Fibroblast of skin of right quadriceps (primary cell): ENCODE results near the gene PI4KA.
"Not testable (repeated sequence)": the region's sequence is repeated elsewhere in the genome, so short reads cannot be mapped to it uniquely, and the experiment has no call there.

Experiments used
- DNase-seq: peaks from one replicate; pipeline ENCODE4 v3.0.0-alpha.2; 2013

Gene PI4KA

GRCh38 chr22:20687356-20688172 lies 171.0 kb downstream of the PI4KA start:
- not testable (repeated sequence) for DNase-seq

- not testable (repeated sequence) for DNase-seq
These were observed 172.8 kb downstream of the PI4KA start for GRCh38 chr22:20685764-20686163.

- DNase-seq = not testable (repeated sequence)
These were observed 179.7 kb downstream of the PI4KA start for GRCh38 chr22:20678792-20679435.

- no peak for DNase-seq
These were observed 180.8 kb downstream of the PI4KA start for GRCh38 chr22:20677684-20678242.

DNA sequence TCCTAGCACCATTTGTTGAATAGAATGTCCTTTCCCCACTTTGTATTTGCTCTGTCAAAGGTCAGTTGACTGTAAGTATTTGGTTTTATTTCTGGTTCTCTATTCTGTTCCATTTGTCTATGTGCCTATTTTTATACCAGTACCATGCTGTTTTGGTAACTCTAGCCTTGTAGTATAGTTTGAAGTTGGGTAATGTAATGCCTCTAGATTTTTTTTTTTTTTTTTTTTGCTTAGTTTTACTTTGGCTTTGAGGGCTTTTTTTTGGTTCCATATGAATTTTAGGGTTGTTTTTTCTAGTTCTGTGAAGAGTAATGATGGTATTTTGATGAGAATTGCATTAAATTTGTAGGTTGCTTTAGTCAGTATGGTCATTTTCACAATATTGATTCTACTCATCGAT lies 183.0 kb downstream of the PI4KA start:
- not testable (repeated sequence) for DNase-seq

DNA sequence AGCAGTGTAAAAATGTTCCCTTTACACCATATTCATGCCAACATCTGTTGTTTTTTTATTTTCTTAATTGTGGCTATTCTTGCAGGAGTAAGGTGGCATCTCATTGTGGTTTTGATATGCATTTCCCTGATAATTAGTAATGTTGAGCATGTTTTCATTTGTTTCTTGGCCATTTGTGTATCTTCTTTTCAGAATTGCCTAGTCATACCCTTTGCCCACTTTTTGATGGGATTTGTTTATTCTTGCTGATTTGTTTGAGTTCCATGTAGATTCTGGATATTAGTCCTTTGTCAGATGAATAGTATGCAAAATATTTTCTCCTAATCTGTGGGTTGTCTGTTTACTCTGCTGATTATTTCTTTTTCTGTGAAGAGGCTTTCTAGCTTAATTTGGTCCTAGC lies 183.6 kb downstream of the PI4KA start:
- no peak for DNase-seq

DNA sequence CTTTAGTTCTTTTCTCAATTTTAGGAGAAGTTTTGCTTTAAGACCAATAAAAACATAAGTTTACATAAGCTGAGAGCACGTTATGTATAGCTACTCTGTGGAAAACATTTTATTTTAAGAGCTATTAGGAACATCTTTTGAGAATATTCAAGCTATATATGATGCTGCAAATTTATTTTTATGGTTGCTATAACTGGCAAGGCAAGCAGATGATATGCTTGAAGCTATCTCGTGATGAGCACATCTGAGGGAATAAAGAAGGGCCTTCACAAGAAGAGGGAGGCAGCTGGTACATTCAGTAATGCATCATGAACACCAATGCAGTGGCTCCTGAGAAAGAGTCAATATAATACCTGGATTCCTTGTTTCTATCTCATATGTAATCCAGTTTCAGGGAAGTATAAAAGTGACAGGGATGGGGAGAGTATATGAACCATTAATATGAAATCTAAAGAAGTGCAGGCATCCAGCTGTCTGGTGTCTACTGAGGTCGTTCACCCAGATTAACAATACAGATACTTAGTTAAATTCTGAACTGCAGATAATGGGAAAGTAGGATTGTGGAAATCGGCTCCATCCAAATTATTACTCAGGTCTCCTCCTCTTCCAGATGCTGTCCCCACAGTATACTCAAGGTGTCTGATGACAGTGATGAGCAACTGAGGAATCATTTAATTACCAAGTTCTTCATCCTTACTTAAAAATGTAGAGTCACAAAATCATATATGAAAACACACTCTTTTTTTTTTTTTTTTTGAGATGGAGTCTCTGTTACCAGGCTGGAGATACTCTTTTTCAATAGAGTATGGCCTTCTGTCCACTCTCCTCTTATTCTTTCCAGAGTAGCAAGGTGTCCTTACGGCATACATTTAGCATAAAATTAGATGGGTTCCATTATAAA lies 185.1 kb downstream of the PI4KA start:
- no peak for DNase-seq

GRCh38 chr22:20672732-20673131 lies 185.9 kb downstream of the PI4KA start:
- DNase-seq = no peak

DNA sequence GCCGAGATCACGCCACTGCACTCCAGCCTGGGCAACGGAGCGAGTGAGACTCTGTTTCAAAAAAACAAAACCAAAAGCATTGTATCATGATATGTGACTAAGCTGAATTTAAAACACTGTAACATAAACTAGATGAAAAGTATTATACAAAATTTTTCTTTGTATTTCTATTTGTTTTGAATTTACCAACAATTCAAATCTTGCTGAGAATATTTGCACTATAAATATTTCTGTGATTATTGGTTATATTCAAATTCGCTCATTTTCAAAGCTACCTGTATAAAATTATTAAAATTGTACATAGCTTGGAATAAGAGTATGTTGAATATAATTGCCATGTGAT lies 186.6 kb downstream of the PI4KA start:
- DNase-seq = no peak

DNA sequence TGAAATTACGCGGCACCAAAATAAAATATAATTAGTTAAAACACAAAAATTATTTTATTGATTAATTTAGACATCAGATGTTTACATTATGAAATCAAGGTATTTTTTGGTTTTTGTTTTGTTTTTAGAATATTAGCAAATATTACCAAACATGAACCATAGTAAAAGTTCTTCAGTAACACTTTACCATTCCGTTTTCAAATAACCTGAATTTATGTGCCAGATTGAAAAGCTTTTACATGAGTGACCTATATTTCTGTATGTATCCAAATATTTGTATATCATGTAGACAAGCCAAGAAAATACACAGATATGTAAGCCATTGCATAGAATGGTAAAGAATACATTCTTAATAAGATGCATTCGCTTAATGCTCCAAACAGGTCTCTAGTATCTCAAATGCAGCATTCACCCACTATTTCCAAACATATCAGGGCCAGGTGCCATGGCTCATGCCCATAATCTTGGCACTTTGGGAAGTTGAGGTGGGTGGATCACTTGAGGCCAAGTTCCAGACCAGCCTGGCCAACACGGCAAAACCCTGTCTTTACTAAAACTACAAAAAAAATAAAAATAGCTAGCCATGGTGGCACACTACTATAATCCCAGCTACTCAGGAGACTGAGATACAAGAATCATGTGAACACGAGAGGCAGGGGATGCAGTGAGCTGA lies 187.1 kb downstream of the PI4KA start:
- DNase-seq = no peak

DNA sequence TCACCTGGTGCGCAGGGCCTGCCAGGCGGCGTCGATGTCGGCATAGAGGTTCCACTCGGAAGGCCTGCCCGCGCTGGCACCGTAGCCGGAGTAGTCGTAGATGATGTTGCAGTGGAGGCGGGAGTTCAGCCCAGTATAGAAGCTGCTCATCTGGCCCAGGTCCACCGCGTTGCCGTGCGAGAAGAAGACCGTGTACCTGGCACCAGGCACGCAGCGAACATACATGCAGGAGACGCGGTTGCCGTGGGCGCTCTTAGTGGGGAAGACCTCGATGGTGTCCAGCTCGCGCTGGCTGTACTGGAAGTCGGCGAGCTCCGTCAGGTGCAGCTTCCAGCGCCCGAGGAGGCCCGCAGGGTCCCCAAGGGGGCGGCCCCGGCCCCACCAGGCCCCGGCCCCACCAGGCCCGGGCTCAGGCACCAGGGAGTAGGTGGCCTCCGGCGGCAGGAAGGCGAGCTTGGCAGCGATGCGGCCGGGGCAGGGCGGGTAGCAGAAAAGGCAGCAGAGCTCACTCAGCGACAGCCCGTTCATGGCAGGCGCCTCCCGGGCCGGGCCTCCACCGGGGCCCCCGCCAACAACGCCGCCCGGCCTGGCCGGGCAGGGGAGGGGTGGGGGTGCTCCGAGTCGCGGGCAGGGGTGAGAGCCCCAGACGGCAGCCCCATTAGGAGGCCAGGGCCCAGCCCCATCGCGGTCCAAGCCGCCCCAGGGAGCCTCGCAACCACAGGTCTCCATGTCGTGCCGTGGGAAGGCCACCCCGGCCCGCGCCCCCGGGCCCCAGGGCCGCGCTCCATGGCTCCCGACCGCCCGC lies 188.0 kb downstream of the PI4KA start:
- DNase-seq = not testable (repeated sequence)

- DNase-seq = not testable (repeated sequence)
These were observed 188.7 kb downstream of the PI4KA start for GRCh38 chr22:20669884-20670283.

DNA sequence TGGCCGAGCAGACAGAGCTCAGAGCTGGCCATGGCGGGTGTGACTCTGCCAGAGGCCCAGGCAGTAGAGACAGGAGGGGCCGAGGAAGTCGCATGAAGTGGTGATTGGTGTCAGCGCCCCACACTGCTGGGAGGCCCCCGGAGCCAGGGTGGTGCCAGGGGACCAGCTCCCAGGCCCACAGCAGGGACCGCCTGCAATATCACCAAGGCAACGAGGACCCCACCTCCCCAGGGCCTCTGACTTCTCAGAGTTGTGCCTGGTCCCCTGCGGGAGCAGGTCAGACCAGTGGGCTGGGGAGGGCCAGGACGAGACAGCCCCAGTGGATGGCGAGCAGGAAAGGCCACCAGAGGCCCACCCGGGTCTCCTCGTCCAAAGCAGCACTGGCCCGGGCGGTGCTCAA lies 189.1 kb downstream of the PI4KA start:
- not testable (repeated sequence) for DNase-seq

- not testable (repeated sequence) for DNase-seq
These were observed 189.8 kb downstream of the PI4KA start for GRCh38 chr22:20668769-20669168.

DNA sequence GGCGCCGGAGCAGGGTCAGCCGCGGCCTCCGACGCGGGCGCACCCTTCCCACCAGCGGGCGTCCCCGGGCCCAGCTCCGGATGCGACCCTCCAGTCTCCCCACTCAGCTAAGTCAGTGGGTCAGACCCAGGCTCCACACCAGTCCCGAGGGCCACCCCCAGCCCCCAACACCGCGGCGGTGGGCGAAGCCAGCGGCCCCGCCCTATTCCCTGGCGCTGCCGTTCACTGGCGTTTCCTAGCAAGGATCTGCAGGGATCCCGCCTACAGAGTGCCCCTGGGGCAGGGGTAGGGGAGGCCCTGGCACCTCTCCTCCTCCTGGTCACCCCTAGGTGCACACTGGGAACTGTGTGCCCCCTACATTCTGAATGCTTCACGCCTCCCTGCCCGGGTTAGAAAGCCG lies 190.4 kb downstream of the PI4KA start:
- DNase-seq = not testable (repeated sequence)

DNA sequence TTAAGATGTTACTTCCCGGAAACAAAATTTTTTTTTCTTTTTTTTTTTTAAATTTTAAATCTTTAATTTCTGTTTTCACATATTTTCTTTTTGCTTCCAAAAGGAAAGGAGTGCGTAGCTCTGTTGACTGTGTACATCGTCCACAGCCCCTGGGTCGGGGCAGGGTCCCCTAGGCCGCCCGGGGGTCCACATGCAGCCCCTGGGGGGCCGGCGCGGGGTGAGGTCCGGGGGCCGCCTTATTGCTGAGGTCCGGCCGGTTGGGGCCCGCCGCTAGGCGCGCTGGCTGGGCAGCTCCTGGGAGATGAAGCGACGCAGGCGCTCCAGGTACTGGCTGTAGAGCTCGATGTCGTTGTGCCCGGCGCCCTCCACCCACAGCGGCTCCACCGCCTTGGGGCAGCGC lies 191.1 kb downstream of the PI4KA start:
- DNase-seq = not testable (repeated sequence)

DNA sequence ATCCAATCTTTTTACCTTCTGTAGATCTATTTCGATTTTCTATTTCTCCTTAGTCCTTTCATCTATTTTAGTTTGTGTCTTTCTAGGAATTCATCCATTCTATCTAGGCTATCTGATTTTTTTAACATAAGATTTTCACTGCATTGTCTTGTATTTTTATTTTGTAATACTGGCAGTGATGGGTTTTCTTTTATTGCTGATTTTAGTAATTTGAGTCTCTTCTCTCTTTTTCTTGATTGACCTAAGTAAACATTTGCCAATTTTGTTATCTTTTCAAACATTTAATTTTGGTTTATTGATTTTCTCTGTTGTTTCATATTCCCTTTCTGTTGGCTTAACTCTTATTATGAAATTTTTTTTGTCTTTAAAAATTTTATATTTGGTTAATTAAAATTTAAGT lies 192.1 kb downstream of the PI4KA start:
- DNase-seq = no peak

GRCh38 chr22:20664594-20664959 lies 194.0 kb downstream of the PI4KA start:
- DNase-seq = no peak

GRCh38 chr22:20663941-20664593 lies 194.5 kb downstream of the PI4KA start:
- DNase-seq = no peak

DNA sequence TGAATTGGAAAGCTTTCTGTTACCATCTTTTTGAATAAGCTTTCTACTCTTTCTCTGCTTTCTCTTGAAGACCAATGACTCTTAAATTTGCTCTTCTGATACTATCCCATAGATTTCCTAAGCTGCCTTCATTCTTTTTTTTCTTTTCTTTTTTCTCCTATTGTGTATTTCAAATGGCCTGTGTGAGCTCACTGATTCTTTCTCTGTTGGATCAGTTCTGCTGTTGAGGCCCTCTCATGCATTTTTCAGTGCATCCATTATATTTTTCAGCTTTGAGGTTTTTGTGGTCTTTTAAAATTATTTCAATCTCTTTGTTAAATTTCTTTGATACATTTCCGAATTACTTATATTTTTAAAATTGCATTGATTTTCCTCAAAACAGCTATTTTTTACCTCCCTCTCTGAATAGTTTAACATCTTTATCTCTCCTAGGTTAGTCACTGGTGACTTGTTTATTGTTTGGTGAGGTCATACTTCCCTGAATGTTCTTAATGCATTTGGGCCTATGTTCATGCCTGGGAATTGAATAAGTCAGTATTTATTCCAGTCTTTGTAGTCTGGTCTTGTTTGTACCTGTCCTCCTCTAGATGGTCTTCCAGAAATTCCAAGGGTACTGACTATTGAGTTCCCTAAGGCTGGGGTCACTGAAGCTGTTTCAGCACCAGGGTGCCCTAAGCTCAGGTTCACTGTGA lies 195.3 kb downstream of the PI4KA start:
- no peak for DNase-seq
